ENCODE data around the gene SLC9A9.
"Not testable (repeated sequence)": the region's sequence is repeated elsewhere in the genome, so short reads cannot be mapped to it uniquely, and the experiment has no call there.

SLC9A9 gene

GRCh38 chr3:143755978-143756377 lies 92.3 kb downstream of the SLC9A9 start:
- DNase-seq (ENCODE audit: low read depth), result no peak

GRCh38 chr3:143754090-143754489 lies 94.2 kb downstream of the SLC9A9 start:
- DNase-seq (ENCODE audit: low read depth), result no peak

GRCh38 chr3:143753456-143753855 lies 94.8 kb downstream of the SLC9A9 start:
- DNase-seq (ENCODE audit: low read depth), result no peak

- no peak for DNase-seq (ENCODE audit: low read depth)
These were observed 95.3 kb downstream of the SLC9A9 start for GRCh38 chr3:143753006-143753405.

GRCh38 chr3:143751643-143752178 lies 96.6 kb downstream of the SLC9A9 start:
- DNase-seq (ENCODE audit: low read depth), result no peak

- no peak for DNase-seq (ENCODE audit: low read depth)
These were observed 97.4 kb downstream of the SLC9A9 start for GRCh38 chr3:143750841-143751240.

GRCh38 chr3:143749926-143750325 lies 98.3 kb downstream of the SLC9A9 start:
- no peak for DNase-seq (ENCODE audit: low read depth)

- no peak for DNase-seq (ENCODE audit: low read depth)
These were observed 111.2 kb downstream of the SLC9A9 start for GRCh38 chr3:143737065-143737464.

- DNase-seq (ENCODE audit: low read depth), result no peak
These were observed 111.9 kb downstream of the SLC9A9 start for GRCh38 chr3:143736205-143736997.

- DNase-seq (ENCODE audit: low read depth), result no peak
These were observed 116.5 kb downstream of the SLC9A9 start for GRCh38 chr3:143731776-143732175.

- no peak for DNase-seq (ENCODE audit: low read depth)
These were observed 116.9 kb downstream of the SLC9A9 start for GRCh38 chr3:143731320-143731719.

- no peak for DNase-seq (ENCODE audit: low read depth)
These were observed 120.9 kb downstream of the SLC9A9 start for GRCh38 chr3:143727391-143727790.

- DNase-seq (ENCODE audit: low read depth), result no peak
These were observed 121.5 kb downstream of the SLC9A9 start for GRCh38 chr3:143726727-143727126.

- DNase-seq (ENCODE audit: low read depth), result no peak
These were observed 127.9 kb downstream of the SLC9A9 start for GRCh38 chr3:143720381-143720780.

- DNase-seq (ENCODE audit: low read depth), result no peak
These were observed 129.8 kb downstream of the SLC9A9 start for GRCh38 chr3:143718463-143718862.

- DNase-seq (ENCODE audit: low read depth), result no peak
These were observed 131.5 kb downstream of the SLC9A9 start for GRCh38 chr3:143716731-143717130.

- no peak for DNase-seq (ENCODE audit: low read depth)
These were observed 135.7 kb downstream of the SLC9A9 start for GRCh38 chr3:143712522-143712921.

GRCh38 chr3:143707848-143708247 lies 140.4 kb downstream of the SLC9A9 start:
- DNase-seq (ENCODE audit: low read depth), result no peak

- no peak for DNase-seq (ENCODE audit: low read depth)
These were observed 147.8 kb downstream of the SLC9A9 start for GRCh38 chr3:143700431-143700975.

GRCh38 chr3:143699424-143699823 lies 148.8 kb downstream of the SLC9A9 start:
- no peak for DNase-seq (ENCODE audit: low read depth)

- no peak for DNase-seq (ENCODE audit: low read depth)
These were observed 149.5 kb downstream of the SLC9A9 start for GRCh38 chr3:143698682-143699303.

- DNase-seq (ENCODE audit: low read depth), result no peak
These were observed 150.3 kb downstream of the SLC9A9 start for GRCh38 chr3:143697975-143698374.

- DNase-seq (ENCODE audit: low read depth), result not testable (repeated sequence)
These were observed 152.9 kb downstream of the SLC9A9 start for GRCh38 chr3:143695333-143695732.

Data from T-helper 22 cell (primary cell).